ENCODE measurements around the gene ELP6.

The ELP6 gene

GRCh38 chr3:47513125-47513929 is at the start of gene ELP6:
Gene ELP6, minus strand, starts transcription at chr3:47513712. Its CDS starts 122 bp downstream, at chr3:47513590.
- peak within 1 kb of the TSS; percentile 89 to 94 for H3K4me3 Mint-ChIP-seq
- peak within 1 kb of the TSS; percentile 99 for H3K27ac Mint-ChIP-seq
- peaks cover 7 to 11% of the 10 kb centered on the region in 2 donors for H3K36me3 Mint-ChIP-seq
- H3K9me3 Mint-ChIP-seq = no peaks in the 10 kb centered on the region
- H3K27me3 Mint-ChIP-seq = no peaks in the 10 kb centered on the region
- ATAC-seq (replicated peaks) = peak; percentile 96 to 97
- DNase-seq = peak; percentile 96
- H3K4me1 Mint-ChIP-seq = peaks cover 12 to 16% of the 10 kb centered on the region in 2 donors

GRCh38 chr3:47556351-47556750 is 42.8 kb upstream of the ELP6 start:
- Mint-ChIP-seq H3K27me3 (peaks cover 13 to 14% of the 10 kb centered on the region in 2 donors), H3K27ac (no peak overlapping the region), H3K9me3 (peaks cover 4 to 5% of the 10 kb centered on the region in 2 donors), H3K4me1 (no peaks in the 10 kb centered on the region), H3K4me3 (no peak overlapping the region), H3K36me3 (peaks cover 0 to 5% of the 10 kb centered on the region in 2 donors)
- ATAC-seq (replicated peaks) (no peak), DNase-seq (no peak)

DNA sequence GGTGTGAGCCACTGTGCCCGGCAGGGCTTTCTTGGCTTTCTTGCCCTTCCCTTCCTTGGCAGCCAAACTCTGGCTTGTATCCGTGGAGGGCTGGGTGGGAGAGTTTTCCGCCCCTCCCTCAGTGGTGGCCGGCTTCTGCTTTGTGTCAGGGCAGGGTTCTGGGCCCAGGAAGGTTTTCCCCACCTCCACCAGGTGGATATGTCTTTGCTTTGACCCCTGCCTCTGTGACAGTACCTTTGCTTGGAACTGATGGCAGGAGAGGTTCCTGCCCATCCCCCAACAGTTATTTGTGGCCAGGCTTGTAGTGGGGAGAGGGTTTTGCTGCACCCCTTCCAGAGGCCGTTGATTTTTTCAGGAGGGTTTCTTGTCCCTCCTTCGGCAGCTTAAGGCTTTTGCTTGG is 40.8 kb upstream of the ELP6 start:
- no peak for DNase-seq
- peaks cover 4 to 5% of the 10 kb centered on the region in 2 donors for H3K9me3 Mint-ChIP-seq
- H3K27ac Mint-ChIP-seq = no peak overlapping the region
- no peak overlapping the region for H3K4me3 Mint-ChIP-seq
- H3K36me3 Mint-ChIP-seq = peaks cover 0 to 5% of the 10 kb centered on the region in 2 donors
- H3K4me1 Mint-ChIP-seq = no peaks in the 10 kb centered on the region
- ATAC-seq (replicated peaks) = no peak
- H3K27me3 Mint-ChIP-seq = peaks cover 13 to 18% of the 10 kb centered on the region in 2 donors

GRCh38 chr3:47553407-47553806 is 39.9 kb upstream of the ELP6 start:
- Mint-ChIP-seq H3K9me3 (peaks cover 4 to 5% of the 10 kb centered on the region in 2 donors), H3K27me3 (peaks cover 13 to 18% of the 10 kb centered on the region in 2 donors), H3K36me3 (peaks cover 0 to 5% of the 10 kb centered on the region in 2 donors), H3K4me1 (no peaks in the 10 kb centered on the region), H3K4me3 (no peak overlapping the region), H3K27ac (no peak overlapping the region)
- DNase-seq (no peak), ATAC-seq (replicated peaks) (no peak)

DNA sequence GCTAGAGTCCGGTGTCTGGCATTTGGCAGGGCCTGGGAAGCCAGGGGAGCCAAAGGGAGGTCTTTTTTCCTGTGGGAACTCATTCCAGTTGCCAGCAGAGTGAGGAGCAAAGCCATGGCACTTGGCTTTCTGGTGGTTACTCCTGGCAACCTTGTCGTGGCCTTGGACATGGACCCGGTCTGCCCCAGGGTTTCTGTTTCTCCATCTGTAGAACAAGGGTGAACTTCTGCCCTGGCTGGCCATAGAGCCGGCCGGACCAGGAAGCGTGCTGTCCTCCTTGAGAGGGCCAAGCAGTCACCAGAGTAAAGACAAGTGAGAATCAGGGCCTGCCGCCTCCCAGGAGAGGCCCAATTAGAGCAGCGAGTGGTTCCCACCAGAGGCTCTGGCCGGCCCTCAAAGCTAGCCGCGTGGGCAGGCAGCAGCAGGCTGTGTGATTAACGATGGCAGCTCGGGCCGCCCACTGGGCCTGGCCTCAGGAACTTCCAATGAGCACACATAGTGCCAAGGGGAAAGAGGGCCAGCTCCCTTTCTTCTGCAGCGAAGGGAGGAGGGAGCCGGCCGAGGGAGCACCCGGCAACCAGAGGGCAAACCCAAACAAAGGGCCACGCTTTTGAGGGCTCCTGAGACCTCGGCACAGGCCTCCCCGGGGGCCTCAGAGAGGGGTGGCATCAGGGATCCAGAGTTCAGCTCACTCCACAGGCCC is 29.1 kb upstream of the ELP6 start:
- no peak for ATAC-seq (replicated peaks)
- no peak for DNase-seq

DNA sequence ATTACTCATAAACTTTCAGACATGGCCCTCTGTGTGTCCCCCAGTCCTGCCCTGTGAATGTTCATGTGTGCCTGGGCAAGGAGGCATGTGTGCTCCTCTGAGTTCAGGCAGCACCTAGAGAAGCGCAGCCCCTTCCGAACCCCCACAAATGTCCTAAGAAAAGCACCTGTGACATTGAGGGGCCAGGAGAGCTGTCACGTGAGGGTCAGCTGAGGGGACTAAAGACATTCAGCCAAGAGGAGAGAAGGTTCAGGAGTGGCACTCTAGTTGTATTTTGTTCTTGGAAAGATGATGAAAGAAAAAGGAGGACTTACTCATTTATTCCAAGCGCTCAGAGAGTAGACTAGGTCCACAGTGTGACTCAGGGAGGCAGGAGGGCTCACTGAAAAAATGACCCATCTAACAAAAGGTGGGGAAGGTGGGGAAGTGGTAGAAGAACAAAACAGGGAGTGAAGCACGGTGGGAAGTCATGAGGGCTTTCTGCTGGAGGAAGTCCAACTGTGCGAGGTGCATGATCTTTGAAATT is 28.1 kb upstream of the ELP6 start:
- no peak overlapping the region for H3K27ac Mint-ChIP-seq
- H3K27me3 Mint-ChIP-seq = no peaks in the 10 kb centered on the region

More for the DNA sequence above, 29.1 kb upstream of the ELP6 start:
- Mint-ChIP-seq H3K27me3 (no peaks in the 10 kb centered on the region), H3K9me3 (no peaks in the 10 kb centered on the region), H3K27ac (no peak overlapping the region), H3K36me3 (no peaks in the 10 kb centered on the region), H3K4me1 (no peaks in the 10 kb centered on the region), H3K4me3 (no peak overlapping the region)

GRCh38 chr3:47540281-47540680 is 26.8 kb upstream of the ELP6 start:
- DNase-seq = no peak
- no peaks in the 10 kb centered on the region for H3K36me3 Mint-ChIP-seq
- H3K27ac Mint-ChIP-seq = no peak overlapping the region
- no peak overlapping the region for H3K4me3 Mint-ChIP-seq
- H3K4me1 Mint-ChIP-seq = peaks cover 0 to 5% of the 10 kb centered on the region in 2 donors
- H3K27me3 Mint-ChIP-seq = no peaks in the 10 kb centered on the region
- H3K9me3 Mint-ChIP-seq = no peaks in the 10 kb centered on the region
- no peak for ATAC-seq (replicated peaks)

More for the DNA sequence above, 28.1 kb upstream of the ELP6 start:
- H3K36me3 Mint-ChIP-seq = no peaks in the 10 kb centered on the region
- ATAC-seq (replicated peaks) (no peak), DNase-seq (no peak)
- H3K9me3 Mint-ChIP-seq = no peaks in the 10 kb centered on the region
- no peaks in the 10 kb centered on the region for H3K4me1 Mint-ChIP-seq
- H3K4me3 Mint-ChIP-seq = no peak overlapping the region

DNA sequence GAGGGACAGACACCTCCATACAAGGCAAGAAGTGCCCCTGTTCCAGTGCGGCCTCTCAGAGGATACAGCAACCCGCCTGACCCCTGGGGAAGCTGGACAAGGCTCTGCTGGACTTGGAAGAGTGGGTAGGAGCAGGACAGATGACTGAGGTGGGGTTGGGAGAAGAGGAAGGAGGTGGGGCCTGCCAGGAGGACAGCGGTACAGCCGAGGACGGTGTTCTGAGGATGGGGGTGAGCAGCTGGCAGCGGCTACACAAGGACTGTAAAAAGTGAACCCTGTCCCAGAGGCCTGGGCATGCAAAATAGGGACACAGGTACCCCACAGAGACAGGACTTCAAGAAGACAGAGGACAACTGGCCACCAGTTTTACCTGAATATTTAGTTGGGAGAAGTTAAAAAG is 23.5 kb upstream of the ELP6 start:
- Mint-ChIP-seq H3K27ac (no peak overlapping the region), H3K9me3 (no peaks in the 10 kb centered on the region), H3K27me3 (no peaks in the 10 kb centered on the region), H3K4me3 (no peak overlapping the region), H3K4me1 (peaks cover 0 to 5% of the 10 kb centered on the region in 2 donors), H3K36me3 (no peaks in the 10 kb centered on the region)
- DNase-seq = no peak
- no peak for ATAC-seq (replicated peaks)

DNA sequence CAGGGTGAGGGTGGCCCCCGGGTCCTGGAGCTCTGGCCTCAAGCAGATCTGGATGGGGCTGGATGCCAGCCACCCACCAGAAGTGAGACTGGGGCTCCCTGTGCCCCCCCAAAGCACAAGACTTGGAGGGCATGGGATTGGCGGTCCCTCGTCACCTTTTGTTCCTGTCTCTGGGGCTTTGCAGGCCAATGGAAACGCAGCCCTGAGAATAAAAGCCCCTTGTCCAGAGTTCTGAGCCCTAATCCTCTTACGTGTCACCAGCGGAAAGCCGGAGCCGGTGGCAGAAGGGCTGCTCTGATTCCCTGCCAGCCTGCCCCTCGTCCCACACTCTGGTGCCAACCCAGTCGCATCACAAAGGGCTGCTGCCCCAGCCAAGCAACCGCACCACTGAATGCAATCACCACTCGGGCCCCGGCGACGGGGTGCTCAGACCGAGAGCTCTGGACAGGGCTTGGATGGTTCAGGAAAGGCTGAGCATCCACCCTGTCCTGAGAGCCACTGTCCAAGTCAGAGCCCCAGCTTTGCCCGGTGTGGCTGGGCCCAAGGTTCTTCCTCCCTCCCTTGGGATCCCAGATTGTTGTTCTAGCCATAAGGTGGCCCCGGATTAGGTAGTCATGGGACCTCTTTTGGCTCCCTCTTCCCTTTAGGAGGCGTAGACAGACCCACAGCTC is 22.8 kb upstream of the ELP6 start:
- no peaks in the 10 kb centered on the region for H3K9me3 Mint-ChIP-seq
- DNase-seq = no peak
- H3K4me3 Mint-ChIP-seq = no peak overlapping the region
- H3K36me3 Mint-ChIP-seq = no peaks in the 10 kb centered on the region
- ATAC-seq (replicated peaks) = no peak
- peaks cover 0 to 5% of the 10 kb centered on the region in 2 donors for H3K4me1 Mint-ChIP-seq
- H3K27me3 Mint-ChIP-seq = no peaks in the 10 kb centered on the region
- H3K27ac Mint-ChIP-seq = no peak overlapping the region

DNA sequence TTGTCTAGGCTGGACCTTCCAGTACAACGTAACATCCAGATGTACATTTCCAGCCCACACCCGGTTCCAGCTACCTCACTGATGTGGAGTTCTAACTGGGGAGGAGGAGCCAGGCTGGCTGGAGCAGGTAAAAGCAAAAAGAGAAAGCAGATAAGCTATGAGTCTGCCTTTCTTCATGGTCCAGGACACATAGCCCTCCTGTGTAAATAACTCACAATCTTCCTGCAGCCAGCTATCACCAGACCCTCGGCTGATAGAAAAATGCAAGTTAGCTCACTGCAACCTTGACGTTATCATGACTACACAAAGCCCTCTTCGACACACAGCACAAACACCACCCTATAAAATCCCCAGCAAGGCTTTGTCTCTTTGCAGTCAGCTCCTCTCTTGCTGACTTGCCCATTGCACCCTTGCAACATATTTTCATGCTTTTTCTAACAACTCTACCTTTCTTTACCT is 20.5 kb upstream of the ELP6 start:
- no peaks in the 10 kb centered on the region for H3K36me3 Mint-ChIP-seq
- no peak overlapping the region for H3K4me3 Mint-ChIP-seq
- ATAC-seq (replicated peaks) (no peak), DNase-seq (no peak)
- no peak overlapping the region for H3K27ac Mint-ChIP-seq
- H3K9me3 Mint-ChIP-seq = no peaks in the 10 kb centered on the region
- H3K4me1 Mint-ChIP-seq = peaks cover 0 to 5% of the 10 kb centered on the region in 2 donors
- no peaks in the 10 kb centered on the region for H3K27me3 Mint-ChIP-seq

DNA sequence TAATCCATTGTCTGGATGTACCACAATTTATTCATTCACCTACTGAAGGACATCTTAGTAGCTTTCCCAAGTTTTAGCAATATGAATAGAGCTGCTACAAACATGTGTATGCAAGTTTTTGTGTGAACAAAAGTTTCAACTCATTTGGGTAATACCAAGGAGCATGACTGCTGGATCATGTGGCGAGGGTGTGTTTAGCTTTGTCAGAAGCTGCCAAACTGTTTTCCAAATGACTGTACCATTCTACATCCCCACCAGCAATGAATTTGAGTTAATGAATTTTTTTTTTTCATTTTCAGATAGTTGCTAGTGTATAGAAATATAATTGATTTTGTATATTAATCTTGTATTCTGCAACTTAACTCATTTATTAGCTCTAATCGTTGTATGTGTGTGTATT is 20.0 kb upstream of the ELP6 start:
- ATAC-seq (replicated peaks) (no peak), DNase-seq (no peak)
- Mint-ChIP-seq H3K36me3 (no peaks in the 10 kb centered on the region), H3K27ac (no peak overlapping the region), H3K4me3 (no peak overlapping the region), H3K9me3 (no peaks in the 10 kb centered on the region), H3K4me1 (peaks cover 0 to 5% of the 10 kb centered on the region in 2 donors), H3K27me3 (no peaks in the 10 kb centered on the region)

DNA sequence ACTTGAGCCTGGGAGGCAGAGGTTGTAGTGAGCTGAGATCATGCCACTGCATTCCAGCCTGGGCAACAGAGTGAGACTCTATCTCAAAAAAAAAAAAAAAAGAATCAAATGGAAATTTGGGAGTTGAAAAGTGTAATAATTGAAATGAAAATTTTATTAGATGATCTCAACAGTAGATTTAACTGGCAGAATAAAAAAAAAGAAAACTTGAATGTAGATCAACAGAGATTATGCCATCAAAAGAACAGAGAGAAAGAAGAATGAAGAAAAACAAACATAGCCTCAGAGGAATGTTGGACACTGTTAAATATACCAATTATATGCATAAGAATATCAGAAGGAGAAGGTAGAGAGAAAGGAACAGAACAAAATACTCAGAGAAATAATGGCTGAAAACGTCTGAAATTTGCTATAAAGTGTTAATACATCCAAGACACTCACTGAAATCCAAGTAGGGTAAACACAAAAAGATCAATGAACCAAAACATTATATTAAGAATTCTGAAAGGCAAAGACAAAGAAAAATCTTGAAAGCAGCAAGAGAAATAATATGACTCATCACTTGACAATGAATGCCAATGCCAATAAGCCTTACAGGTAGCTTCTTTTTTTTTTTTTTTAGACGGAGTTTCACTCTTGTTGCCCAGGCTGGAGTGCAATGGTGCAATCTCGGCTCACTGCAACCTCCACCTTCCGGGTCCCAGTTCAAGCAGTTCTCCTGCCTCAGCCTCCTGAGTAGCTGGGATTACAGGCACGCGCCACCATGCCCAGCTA is 14.6 kb upstream of the ELP6 start:
- Mint-ChIP-seq H3K27me3 (no peaks in the 10 kb centered on the region), H3K4me3 (no peak overlapping the region), H3K9me3 (peaks cover 4 to 5% of the 10 kb centered on the region in 2 donors), H3K4me1 (peaks cover 3 to 7% of the 10 kb centered on the region in 2 donors), H3K27ac (no peak overlapping the region), H3K36me3 (peaks cover 0 to 3% of the 10 kb centered on the region in 2 donors)
- DNase-seq = no peak
- no peak for ATAC-seq (replicated peaks)

- no peak for DNase-seq
- Mint-ChIP-seq H3K27ac (no peak overlapping the region), H3K27me3 (no peaks in the 10 kb centered on the region), H3K4me3 (no peak overlapping the region), H3K4me1 (peaks cover 8 to 17% of the 10 kb centered on the region in 2 donors), H3K9me3 (peaks cover 4 to 5% of the 10 kb centered on the region in 2 donors), H3K36me3 (peaks cover 0 to 3% of the 10 kb centered on the region in 2 donors)
- ATAC-seq (replicated peaks) = no peak
Observed at GRCh38 chr3:47525617-47526016, 12.1 kb upstream of the ELP6 start.

All from stimulated activated naive B cell treated with anti-CD40 and anti-IgM and Interleukin-4, amounts not matched to agents 10 μg/mL and 1 μg/mL and 100 μg/mL, for 72 hours (primary cell).